K562 (cell line): ENCODE results near the gene KLHL20. TPM values are rescaled to one million over a fixed set of nuclear protein-coding genes. Genes with fewer than 3 reads are reported as not detected.

ENCODE experiments used
- ATF2 ChIP-seq: sonication (generic); formaldehyde crosslinking; IDR thresholded peaks from 2 replicates; pipeline ENCODE4 v1.8.1; 2022; ENCODE audit warnings: missing genetic modification reagents
- BCOR ChIP-seq: fragments of 450-650 bp; IDR thresholded peaks from 2 replicates; pipeline ENCODE4 v1.6.1; 2016
- CC2D1A ChIP-seq: fragments of 450-650 bp; IDR thresholded peaks from 2 replicates; pipeline ENCODE4 v1.6.1; 2017; ENCODE audit warnings: mild to moderate bottlenecking
- FOXK2 ChIP-seq, 2 experiments: fragments of 450-650 bp; IDR thresholded peaks in 1 of 2; conservative IDR thresholded peaks in 1 of 2; 2 replicates each; pipeline ENCODE4 v1.6.1; 2016; ENCODE audit warnings: low read depth in 2 of 2, mild to moderate bottlenecking in 1 of 2
- GABPB1 ChIP-seq: sonication (generic); formaldehyde crosslinking; IDR thresholded peaks from 2 replicates; pipeline ENCODE4 v1.8.0; 2022; ENCODE audit warnings: mild to moderate bottlenecking, missing genetic modification reagents
- PHF20 ChIP-seq: fragments of 450-650 bp; IDR thresholded peaks from 2 replicates; pipeline ENCODE4 v1.6.1; 2018; ENCODE audit not compliant: partially characterized antibody
- ZNF197 ChIP-seq: fragments of 200-800 bp; sonication (Bioruptor generic); IDR thresholded peaks from 2 replicates; pipeline ENCODE4 v1.6.1; 2016; ENCODE audit warnings: low read depth, missing genetic modification characterization, missing compliant biosample characterization
- ZNF766 ChIP-seq: fragments of 200-800 bp; sonication (Bioruptor generic); conservative IDR thresholded peaks from 2 replicates; pipeline ENCODE4 v1.6.1; 2016; ENCODE audit warnings: missing genetic modification characterization, missing compliant biosample characterization
- polyA plus RNA-seq, 8 experiments: library from polyadenylated mRNA; depleted of rRNA in 4 of 8; stranded (reverse) in 5 of 8; unstranded in 3 of 8; fragments of >200 nt; fragmentation: Nextera tagmentation in 2 of 8; fragmentation: Illumina TruSeq in 1 of 8; extraction: Ambion mirVana in 2 of 8; extraction: Trizol in 1 of 8; gene quantifications; 2 replicates each; pipeline versions ENCODE4 v1.2.1 to v1.2.3, GENCODE V29; 2011 to 2014; ENCODE audit warnings: inconsistent platforms in 1 of 8, missing spikeins in 1 of 8
- total RNA-seq, 7 experiments: library from RNA; depleted of rRNA in 6 of 7; stranded (reverse); fragments of >200 nt in 6 of 7; fragmentation: Illumina TruSeq in 2 of 7; extraction: Trizol in 2 of 7; gene quantifications; 2 replicates each; pipeline versions ENCODE4 v1.2.1 to v1.2.3, GENCODE V29; 2011 to 2021; ENCODE audit warnings: low replicate concordance in 1 of 7
- TF ChIP-seq, protein P1 (sequence below): sonication (generic); formaldehyde crosslinking; IDR thresholded peaks from 2 replicates; pipeline ENCODE4 v1.4.0; 2020; ENCODE audit warnings: mild to moderate bottlenecking, missing genetic modification reagents
- TF ChIP-seq, protein P2 (sequence below): sonication (generic); formaldehyde crosslinking; IDR thresholded peaks from 2 replicates; pipeline ENCODE4 v1.8.0; 2022; ENCODE audit warnings: mild to moderate bottlenecking, missing genetic modification reagents

Gene KLHL20
- total and polyA plus RNA-seq, 9 of the 15 experiments (the other 6 are each of a cell fraction or from before 2014, with no cell fraction given), result 8.9 to 23.2 (median 16.8) TPM

DNA sequence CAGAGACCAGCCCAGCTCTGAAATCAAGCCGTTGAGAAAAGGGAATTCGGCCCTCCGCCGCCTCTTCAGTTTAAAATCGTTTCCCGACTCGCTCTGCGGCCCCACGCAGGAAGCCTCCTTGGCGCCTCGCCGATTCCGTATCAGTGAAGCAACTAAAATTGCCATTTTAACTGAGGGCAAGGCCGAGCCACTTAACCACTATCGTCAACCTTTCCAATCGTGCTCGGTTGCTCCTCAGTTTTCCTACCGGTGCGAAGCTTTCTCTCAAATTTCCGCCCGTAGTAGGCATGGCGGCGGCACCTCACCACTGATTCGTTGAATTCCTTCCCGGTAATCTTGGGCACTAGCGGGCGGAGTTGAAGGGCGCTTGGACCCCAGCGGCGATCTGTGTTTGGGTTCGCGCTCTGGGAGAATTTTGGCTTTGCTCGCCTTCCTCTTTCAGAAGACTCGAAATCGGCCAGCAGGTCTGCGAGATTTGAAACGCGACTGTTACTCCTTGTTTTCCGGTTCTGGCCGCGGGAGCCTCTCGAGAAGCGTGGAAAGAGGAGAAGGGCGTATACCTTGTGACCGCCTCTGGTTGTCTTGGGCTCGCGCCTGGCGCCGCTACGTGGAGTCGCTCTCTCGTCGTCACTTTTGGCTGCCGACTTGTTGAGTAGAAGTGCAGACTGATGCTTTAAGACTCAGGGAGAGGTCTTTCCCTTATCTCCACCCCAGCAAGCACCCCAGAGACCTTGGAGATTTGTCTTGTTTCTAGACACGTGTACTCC is 109.7 kb downstream of the KLHL20 start, which contains the start of the genes CENPL and DARS2 (continued):
- TF ChIP-seq, protein P1, sequence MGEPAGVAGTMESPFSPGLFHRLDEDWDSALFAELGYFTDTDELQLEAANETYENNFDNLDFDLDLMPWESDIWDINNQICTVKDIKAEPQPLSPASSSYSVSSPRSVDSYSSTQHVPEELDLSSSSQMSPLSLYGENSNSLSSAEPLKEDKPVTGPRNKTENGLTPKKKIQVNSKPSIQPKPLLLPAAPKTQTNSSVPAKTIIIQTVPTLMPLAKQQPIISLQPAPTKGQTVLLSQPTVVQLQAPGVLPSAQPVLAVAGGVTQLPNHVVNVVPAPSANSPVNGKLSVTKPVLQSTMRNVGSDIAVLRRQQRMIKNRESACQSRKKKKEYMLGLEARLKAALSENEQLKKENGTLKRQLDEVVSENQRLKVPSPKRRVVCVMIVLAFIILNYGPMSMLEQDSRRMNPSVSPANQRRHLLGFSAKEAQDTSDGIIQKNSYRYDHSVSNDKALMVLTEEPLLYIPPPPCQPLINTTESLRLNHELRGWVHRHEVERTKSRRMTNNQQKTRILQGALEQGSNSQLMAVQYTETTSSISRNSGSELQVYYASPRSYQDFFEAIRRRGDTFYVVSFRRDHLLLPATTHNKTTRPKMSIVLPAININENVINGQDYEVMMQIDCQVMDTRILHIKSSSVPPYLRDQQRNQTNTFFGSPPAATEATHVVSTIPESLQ (CRISPR knock-in tag), result peak; percentile 49; the same call in 1 of the 2 replicates
- TF ChIP-seq FOXK2 (conservative IDR thresholded peaks at IDR 0.05 in 1 of 2, IDR thresholded peaks at IDR 0.05 in 1 of 2; ENCODE audit: low read depth in 2 of 2) (peak; percentile 88 to 92), CC2D1A (peak; percentile 98), PHF20 (peak; percentile 66), ATF2 (CRISPR knock-in tag) (no peak), BCOR (no peak), ZNF766 (CRISPR knock-in tag) (peak; percentile 84), GABPB1 (CRISPR knock-in tag) (peak; percentile 90), ZNF197 (CRISPR knock-in tag) (peak; percentile 93)
- TF ChIP-seq, protein P2, sequence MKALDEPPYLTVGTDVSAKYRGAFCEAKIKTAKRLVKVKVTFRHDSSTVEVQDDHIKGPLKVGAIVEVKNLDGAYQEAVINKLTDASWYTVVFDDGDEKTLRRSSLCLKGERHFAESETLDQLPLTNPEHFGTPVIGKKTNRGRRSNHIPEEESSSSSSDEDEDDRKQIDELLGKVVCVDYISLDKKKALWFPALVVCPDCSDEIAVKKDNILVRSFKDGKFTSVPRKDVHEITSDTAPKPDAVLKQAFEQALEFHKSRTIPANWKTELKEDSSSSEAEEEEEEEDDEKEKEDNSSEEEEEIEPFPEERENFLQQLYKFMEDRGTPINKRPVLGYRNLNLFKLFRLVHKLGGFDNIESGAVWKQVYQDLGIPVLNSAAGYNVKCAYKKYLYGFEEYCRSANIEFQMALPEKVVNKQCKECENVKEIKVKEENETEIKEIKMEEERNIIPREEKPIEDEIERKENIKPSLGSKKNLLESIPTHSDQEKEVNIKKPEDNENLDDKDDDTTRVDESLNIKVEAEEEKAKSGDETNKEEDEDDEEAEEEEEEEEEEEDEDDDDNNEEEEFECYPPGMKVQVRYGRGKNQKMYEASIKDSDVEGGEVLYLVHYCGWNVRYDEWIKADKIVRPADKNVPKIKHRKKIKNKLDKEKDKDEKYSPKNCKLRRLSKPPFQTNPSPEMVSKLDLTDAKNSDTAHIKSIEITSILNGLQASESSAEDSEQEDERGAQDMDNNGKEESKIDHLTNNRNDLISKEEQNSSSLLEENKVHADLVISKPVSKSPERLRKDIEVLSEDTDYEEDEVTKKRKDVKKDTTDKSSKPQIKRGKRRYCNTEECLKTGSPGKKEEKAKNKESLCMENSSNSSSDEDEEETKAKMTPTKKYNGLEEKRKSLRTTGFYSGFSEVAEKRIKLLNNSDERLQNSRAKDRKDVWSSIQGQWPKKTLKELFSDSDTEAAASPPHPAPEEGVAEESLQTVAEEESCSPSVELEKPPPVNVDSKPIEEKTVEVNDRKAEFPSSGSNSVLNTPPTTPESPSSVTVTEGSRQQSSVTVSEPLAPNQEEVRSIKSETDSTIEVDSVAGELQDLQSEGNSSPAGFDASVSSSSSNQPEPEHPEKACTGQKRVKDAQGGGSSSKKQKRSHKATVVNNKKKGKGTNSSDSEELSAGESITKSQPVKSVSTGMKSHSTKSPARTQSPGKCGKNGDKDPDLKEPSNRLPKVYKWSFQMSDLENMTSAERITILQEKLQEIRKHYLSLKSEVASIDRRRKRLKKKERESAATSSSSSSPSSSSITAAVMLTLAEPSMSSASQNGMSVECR, result peak; percentile 84; the same call in 1 of the 2 replicates
